Activated T-cell treated with anti-CD3 and anti-CD28 coated beads, Interleukin-2, amount 50 U/mL, for 24 hours (primary cell): Measurements from ENCODE around the gene SLC5A1.

ENCODE experiments used
- DNase-seq: peaks from one replicate; pipeline ENCODE4 v3.0.0-alpha.2; 2020
- H3K27ac Mint-ChIP-seq: 2 replicates; pipeline ENCODE4 v1.8.0; 2020; ENCODE audit warnings: mild to moderate bottlenecking, mixed read lengths
- H3K27me3 Mint-ChIP-seq: 2 replicates; pipeline ENCODE4 v1.8.0; 2020; ENCODE audit warnings: mixed read lengths
- H3K36me3 Mint-ChIP-seq: 2 replicates; pipeline ENCODE4 v1.8.0; 2020; ENCODE audit warnings: low read depth, mixed read lengths
- H3K4me1 Mint-ChIP-seq: 2 replicates; pipeline ENCODE4 v1.8.0; 2020; ENCODE audit warnings: low read depth, mixed read lengths
- H3K4me3 Mint-ChIP-seq: 2 replicates; pipeline ENCODE4 v1.8.0; 2020; ENCODE audit warnings: mild to moderate bottlenecking, moderate library complexity, mixed read lengths
- H3K9me3 Mint-ChIP-seq: 2 replicates; pipeline ENCODE4 v1.8.0; 2020; ENCODE audit warnings: mixed read lengths

Gene SLC5A1

GRCh38 chr22:32034275-32034674 lies 8.8 kb upstream of the SLC5A1 start:
- Mint-ChIP-seq H3K27me3 (peaks cover 23% of the 10 kb centered on the region), H3K36me3 (no peaks in the 10 kb centered on the region), H3K27ac (no peak overlapping the region), H3K4me3 (no peak overlapping the region), H3K4me1 (peaks cover 1% of the 10 kb centered on the region), H3K9me3 (no peaks in the 10 kb centered on the region)
- DNase-seq = no peak

- no peaks in the 10 kb centered on the region for H3K9me3 Mint-ChIP-seq
- H3K4me3 Mint-ChIP-seq = no peak overlapping the region
- peaks cover 41% of the 10 kb centered on the region for H3K27me3 Mint-ChIP-seq
- peaks cover 2% of the 10 kb centered on the region for H3K4me1 Mint-ChIP-seq
- no peaks in the 10 kb centered on the region for H3K36me3 Mint-ChIP-seq
- no peak overlapping the region for H3K27ac Mint-ChIP-seq
- no peak for DNase-seq
These were observed 5.8 kb upstream of the SLC5A1 start for GRCh38 chr22:32037236-32037635.

- H3K4me1 Mint-ChIP-seq = peaks cover 2% of the 10 kb centered on the region
- no peaks in the 10 kb centered on the region for H3K9me3 Mint-ChIP-seq
- H3K36me3 Mint-ChIP-seq = no peaks in the 10 kb centered on the region
- no peak for DNase-seq
- no peak overlapping the region for H3K4me3 Mint-ChIP-seq
- H3K27ac Mint-ChIP-seq = no peak overlapping the region
- H3K27me3 Mint-ChIP-seq = peaks cover 69% of the 10 kb centered on the region
These were observed 2.6 kb upstream of the SLC5A1 start for GRCh38 chr22:32040324-32040904.

- H3K4me1 Mint-ChIP-seq = peaks cover 2% of the 10 kb centered on the region
- H3K27me3 Mint-ChIP-seq = peaks cover 86% of the 10 kb centered on the region
These were observed 330 bp downstream of the SLC5A1 start for GRCh38 chr22:32043391-32043790.

GRCh38 chr22:32044477-32044876 lies 1.4 kb downstream of the SLC5A1 start:
- Mint-ChIP-seq H3K27me3 (peaks cover 86% of the 10 kb centered on the region), H3K9me3 (no peaks in the 10 kb centered on the region), H3K4me3 (no peak overlapping the region), H3K27ac (no peak overlapping the region), H3K4me1 (no peaks in the 10 kb centered on the region), H3K36me3 (no peaks in the 10 kb centered on the region)
- no peak for DNase-seq

More at GRCh38 chr22:32043391-32043790, 330 bp downstream of the SLC5A1 start:
- H3K4me3 Mint-ChIP-seq = no peak overlapping the region
- no peak overlapping the region for H3K27ac Mint-ChIP-seq
- H3K9me3 Mint-ChIP-seq = no peaks in the 10 kb centered on the region
- no peaks in the 10 kb centered on the region for H3K36me3 Mint-ChIP-seq
- no peak for DNase-seq

GRCh38 chr22:32044913-32045312 lies 1.9 kb downstream of the SLC5A1 start:
- no peak for DNase-seq

GRCh38 chr22:32048069-32048468 lies 5.0 kb downstream of the SLC5A1 start:
- peaks cover 22% of the 10 kb centered on the region for H3K4me1 Mint-ChIP-seq
- H3K27ac Mint-ChIP-seq = no peak overlapping the region
- H3K4me3 Mint-ChIP-seq = no peak overlapping the region
- peaks cover 86% of the 10 kb centered on the region for H3K27me3 Mint-ChIP-seq
- no peak for DNase-seq
- H3K9me3 Mint-ChIP-seq = no peaks in the 10 kb centered on the region
- H3K36me3 Mint-ChIP-seq = no peaks in the 10 kb centered on the region

More at GRCh38 chr22:32044913-32045312, 1.9 kb downstream of the SLC5A1 start:
- H3K36me3 Mint-ChIP-seq = no peaks in the 10 kb centered on the region
- H3K9me3 Mint-ChIP-seq = no peaks in the 10 kb centered on the region
- H3K4me3 Mint-ChIP-seq = no peak overlapping the region
- no peaks in the 10 kb centered on the region for H3K4me1 Mint-ChIP-seq
- H3K27me3 Mint-ChIP-seq = peaks cover 87% of the 10 kb centered on the region
- no peak overlapping the region for H3K27ac Mint-ChIP-seq

- H3K4me1 Mint-ChIP-seq = peaks cover 22% of the 10 kb centered on the region
- H3K27me3 Mint-ChIP-seq = peaks cover 79% of the 10 kb centered on the region
- no peaks in the 10 kb centered on the region for H3K36me3 Mint-ChIP-seq
- no peaks in the 10 kb centered on the region for H3K9me3 Mint-ChIP-seq
- peak overlapping the region; percentile 85 for H3K27ac Mint-ChIP-seq
- peak overlapping the region; percentile 13 for H3K4me3 Mint-ChIP-seq
- DNase-seq = peak; percentile 71
These were observed 7.8 kb downstream of the SLC5A1 start for GRCh38 chr22:32050678-32051515.

- Mint-ChIP-seq H3K36me3 (no peaks in the 10 kb centered on the region), H3K27ac (no peak overlapping the region), H3K27me3 (peaks cover 74% of the 10 kb centered on the region), H3K9me3 (no peaks in the 10 kb centered on the region), H3K4me1 (peaks cover 22% of the 10 kb centered on the region), H3K4me3 (no peak overlapping the region)
- no peak for DNase-seq
These were observed 9.2 kb downstream of the SLC5A1 start for GRCh38 chr22:32052244-32052643.

- Mint-ChIP-seq H3K27me3 (peaks cover 72% of the 10 kb centered on the region), H3K4me1 (peaks cover 22% of the 10 kb centered on the region), H3K27ac (no peak overlapping the region), H3K9me3 (no peaks in the 10 kb centered on the region), H3K36me3 (no peaks in the 10 kb centered on the region), H3K4me3 (no peak overlapping the region)
- DNase-seq = no peak
These were observed 10.1 kb downstream of the SLC5A1 start for GRCh38 chr22:32052936-32053791.

- no peak for DNase-seq
- no peak overlapping the region for H3K4me3 Mint-ChIP-seq
- H3K4me1 Mint-ChIP-seq = peaks cover 22% of the 10 kb centered on the region
- H3K36me3 Mint-ChIP-seq = no peaks in the 10 kb centered on the region
- H3K9me3 Mint-ChIP-seq = no peaks in the 10 kb centered on the region
- peaks cover 73% of the 10 kb centered on the region for H3K27me3 Mint-ChIP-seq
- no peak overlapping the region for H3K27ac Mint-ChIP-seq
These were observed 12.0 kb downstream of the SLC5A1 start for GRCh38 chr22:32055069-32055468.

- no peaks in the 10 kb centered on the region for H3K36me3 Mint-ChIP-seq
- no peaks in the 10 kb centered on the region for H3K9me3 Mint-ChIP-seq
- no peak overlapping the region for H3K4me3 Mint-ChIP-seq
- H3K27ac Mint-ChIP-seq = no peak overlapping the region
- peaks cover 71% of the 10 kb centered on the region for H3K27me3 Mint-ChIP-seq
- H3K4me1 Mint-ChIP-seq = no peaks in the 10 kb centered on the region
- no peak for DNase-seq
These were observed 15.7 kb downstream of the SLC5A1 start for GRCh38 chr22:32058656-32059260.

GRCh38 chr22:32059426-32059825 lies 16.4 kb downstream of the SLC5A1 start:
- H3K36me3 Mint-ChIP-seq = no peaks in the 10 kb centered on the region
- no peak overlapping the region for H3K4me3 Mint-ChIP-seq
- no peaks in the 10 kb centered on the region for H3K4me1 Mint-ChIP-seq
- no peak overlapping the region for H3K27ac Mint-ChIP-seq
- no peak for DNase-seq
- peaks cover 70% of the 10 kb centered on the region for H3K27me3 Mint-ChIP-seq
- no peaks in the 10 kb centered on the region for H3K9me3 Mint-ChIP-seq

- DNase-seq = no peak
- Mint-ChIP-seq H3K27me3 (peaks cover 55% of the 10 kb centered on the region), H3K9me3 (no peaks in the 10 kb centered on the region)
These were observed 20.6 kb downstream of the SLC5A1 start for GRCh38 chr22:32063701-32064100.

More at GRCh38 chr22:32063701-32064100, 20.6 kb downstream of the SLC5A1 start:
- Mint-ChIP-seq H3K4me3 (no peak overlapping the region), H3K36me3 (no peaks in the 10 kb centered on the region), H3K27ac (no peak overlapping the region), H3K4me1 (no peaks in the 10 kb centered on the region)
